GM06990 (cell line): Measurements from ENCODE around the gene PRDM15.

ENCODE experiments used
- DNase-seq: peaks from one replicate; pipeline ENCODE4 v3.0.0-alpha.2; 2011; ENCODE audit not compliant: insufficient read length; ENCODE audit errors: extremely low read depth
- H3K27me3 ChIP-seq: replicated peaks from 2 replicates; pipeline ENCODE4 v1.6.0; 2011; ENCODE audit warnings: low read length; ENCODE audit not compliant: control insufficient read depth, insufficient read depth
- H3K36me3 ChIP-seq: 2 replicates; pipeline ENCODE4 v1.5.1; 2011; ENCODE audit warnings: low read length; ENCODE audit not compliant: control insufficient read depth, insufficient read depth
- H3K4me3 ChIP-seq: replicated peaks from 2 replicates; pipeline ENCODE4 v1.5.1; 2011; ENCODE audit warnings: low read depth, mild to moderate bottlenecking, control low read depth, low read length
- CTCF ChIP-seq: IDR thresholded peaks from 2 replicates; pipeline ENCODE4 v1.5.1; 2011; ENCODE audit warnings: low read length, control low read depth, mild to moderate bottlenecking, inconsistent platforms; ENCODE audit not compliant: insufficient read depth, poor library complexity, severe bottlenecking

Gene PRDM15

GRCh38 chr21:41848958-41849580 lies 30.1 kb downstream of the PRDM15 start:
- no peak for DNase-seq
- Histone ChIP-seq H3K4me3 (no peak overlapping the region), H3K36me3 (peaks cover 18% of the 10 kb centered on the region), H3K27me3 (no peaks in the 10 kb centered on the region)
- no peak for TF ChIP-seq CTCF

DNA sequence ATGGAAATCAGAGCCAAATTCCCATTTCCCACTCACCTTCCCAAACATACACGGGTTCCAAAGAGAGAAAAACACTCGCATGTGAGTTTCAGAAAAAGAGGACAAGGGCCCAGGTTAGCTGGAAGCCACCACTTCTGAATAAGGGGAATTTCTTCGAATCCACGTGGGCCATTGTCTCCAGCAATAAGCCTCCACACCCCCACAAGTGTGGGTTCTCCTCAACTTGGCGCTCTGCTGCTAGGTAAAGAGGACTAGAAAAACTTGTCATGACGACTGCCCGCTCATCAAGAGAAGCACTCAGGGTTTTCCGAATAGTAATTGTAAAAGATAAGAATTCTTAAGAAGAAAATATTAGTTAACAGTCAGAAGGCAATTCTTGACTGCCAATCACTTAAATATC lies 30.6 kb downstream of the PRDM15 start:
- no peak for DNase-seq
- Histone ChIP-seq H3K36me3 (peaks cover 14% of the 10 kb centered on the region), H3K27me3 (no peaks in the 10 kb centered on the region), H3K4me3 (no peak overlapping the region)
- TF ChIP-seq CTCF, result no peak

DNA sequence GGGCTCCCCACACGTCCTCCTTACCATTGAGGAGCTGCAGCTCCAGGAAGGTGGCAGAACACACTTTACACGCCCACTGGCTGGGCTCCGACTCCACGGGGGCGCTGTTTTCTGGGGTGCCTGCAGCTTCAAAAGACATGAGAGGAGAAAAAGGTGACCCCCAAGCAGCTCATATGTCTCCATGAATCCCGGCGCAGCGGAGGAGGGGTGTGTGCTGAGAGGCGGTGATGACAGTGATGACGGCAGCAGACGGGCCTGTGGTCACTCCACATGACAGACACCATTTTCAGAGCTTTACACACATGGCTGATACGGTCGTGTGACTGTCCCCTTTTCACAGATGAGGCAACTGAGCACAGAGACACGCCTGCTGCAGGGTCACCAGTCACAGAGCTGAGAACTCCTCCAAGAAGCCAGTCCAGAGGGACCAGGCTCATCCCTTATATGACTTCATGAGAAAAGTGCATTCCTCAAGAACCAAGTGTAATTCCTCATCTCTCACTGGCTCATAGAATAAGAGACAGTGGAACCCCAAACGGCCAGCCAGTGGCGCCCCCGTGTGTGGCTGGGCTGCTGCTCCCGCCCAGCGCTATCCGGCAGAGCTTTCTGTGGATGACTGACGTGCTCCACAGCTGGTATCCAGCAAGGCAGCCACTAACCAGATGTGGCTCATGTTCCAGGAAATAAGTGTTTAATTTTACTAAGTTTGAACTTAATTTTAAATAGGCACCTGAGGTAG lies 31.9 kb downstream of the PRDM15 start:
- Histone ChIP-seq H3K27me3 (no peaks in the 10 kb centered on the region), H3K4me3 (no peak overlapping the region), H3K36me3 (peaks cover 7% of the 10 kb centered on the region)
- no peak for TF ChIP-seq CTCF
- no peak for DNase-seq

DNA sequence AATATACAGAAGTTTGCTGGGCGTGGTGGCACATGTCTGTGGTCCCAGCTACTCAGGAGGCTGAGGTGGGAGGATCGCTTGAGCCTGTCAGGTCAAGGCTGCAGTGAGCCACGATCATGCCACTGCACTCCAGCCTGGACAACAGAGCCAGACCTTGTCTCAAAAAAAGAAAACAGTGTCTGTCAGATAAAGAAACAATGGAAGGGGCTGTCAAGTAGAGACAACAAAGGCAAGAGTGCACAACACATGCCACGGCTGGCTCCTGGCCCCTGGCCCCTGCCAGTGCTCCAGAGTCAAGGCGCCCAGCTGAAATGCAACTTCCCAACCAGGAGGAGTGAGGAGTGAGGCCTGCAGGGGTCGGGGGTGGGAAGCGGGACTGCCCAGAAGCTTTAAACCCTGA lies 32.6 kb downstream of the PRDM15 start:
- Histone ChIP-seq H3K4me3 (no peak overlapping the region), H3K27me3 (no peaks in the 10 kb centered on the region), H3K36me3 (peaks cover 4% of the 10 kb centered on the region)
- no peak for TF ChIP-seq CTCF
- no peak for DNase-seq

DNA sequence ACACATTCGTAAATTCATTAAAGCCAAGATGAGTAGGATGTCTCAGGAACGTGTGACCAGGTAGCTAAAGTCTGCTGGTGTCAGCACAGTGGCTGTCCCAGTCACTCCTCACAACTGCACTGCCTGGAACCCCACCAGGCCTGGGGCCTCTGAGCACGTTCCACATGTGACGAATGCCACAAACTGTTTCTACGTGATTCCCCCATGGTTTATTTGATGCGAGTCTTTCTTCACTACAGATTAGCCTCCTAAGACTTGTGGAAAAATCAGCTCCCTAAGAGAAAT lies 33.2 kb downstream of the PRDM15 start:
- TF ChIP-seq CTCF, result no peak
- DNase-seq, result no peak
- no peaks in the 10 kb centered on the region for H3K27me3 ChIP-seq
- peaks cover 4% of the 10 kb centered on the region for H3K36me3 ChIP-seq
- H3K4me3 ChIP-seq, result no peak overlapping the region
